HG03575 (cell line): ENCODE results near the gene MSH2.

Experiments used
- ATAC-seq: cut with Tn5 transposase; IDR thresholded peaks from one replicate; pipeline ENCODE4 v1.9.1; 2021; ENCODE audit not compliant: unreplicated experiment, insufficient number of reproducible peaks, low FRiP score; ENCODE audit errors: extremely low read depth

MSH2 gene

DNA sequence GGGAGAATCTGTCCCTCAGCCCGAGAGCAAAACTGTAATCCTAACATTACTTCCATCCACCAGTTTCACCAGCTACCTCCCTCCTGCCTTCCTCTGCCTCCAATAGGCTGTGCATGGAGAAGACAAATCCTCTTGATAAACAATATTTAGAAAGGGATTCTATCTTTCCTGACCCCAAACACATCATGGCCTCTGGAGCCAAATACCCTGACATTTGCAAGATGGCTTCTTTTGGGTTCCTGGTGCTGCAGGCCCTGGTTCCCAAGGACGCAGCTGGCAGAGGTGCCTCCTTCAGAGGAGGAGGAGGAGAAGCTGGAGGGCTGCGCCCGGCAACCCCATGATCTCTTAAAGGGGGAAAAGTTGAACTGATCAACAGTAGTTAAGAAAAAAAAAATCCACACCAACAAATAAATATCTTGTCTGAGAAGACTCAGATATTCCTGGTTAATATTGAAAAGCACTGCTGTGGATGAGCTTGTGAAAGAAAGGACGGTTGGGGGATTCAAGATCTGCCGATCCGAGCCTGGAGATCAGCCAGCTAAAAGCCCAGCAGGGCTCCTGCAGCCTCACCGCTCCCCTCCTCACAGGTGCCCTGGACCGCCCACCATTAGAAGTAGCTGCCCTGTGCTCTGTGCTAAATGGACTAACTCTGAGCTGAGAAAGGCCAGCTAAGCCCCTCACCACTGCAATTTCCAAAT lies 116.8 kb downstream of the MSH2 start:
- ATAC-seq = no peak

DNA sequence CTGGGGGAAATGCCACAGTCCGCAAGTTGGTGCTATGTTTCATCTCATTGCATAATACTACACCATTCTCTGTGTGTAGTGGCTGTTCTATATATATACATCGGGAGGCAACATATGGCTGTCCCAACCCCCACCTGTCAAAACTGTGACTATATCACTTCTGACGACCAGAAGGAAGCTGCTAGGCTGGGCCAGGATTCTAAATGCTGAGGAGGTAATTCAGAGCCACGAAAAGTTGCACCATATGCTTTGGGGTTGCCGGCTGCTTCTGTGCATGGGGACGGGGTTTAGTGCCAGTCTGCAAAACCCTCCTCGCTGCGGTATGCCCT lies 117.3 kb downstream of the MSH2 start:
- no peak for ATAC-seq

DNA sequence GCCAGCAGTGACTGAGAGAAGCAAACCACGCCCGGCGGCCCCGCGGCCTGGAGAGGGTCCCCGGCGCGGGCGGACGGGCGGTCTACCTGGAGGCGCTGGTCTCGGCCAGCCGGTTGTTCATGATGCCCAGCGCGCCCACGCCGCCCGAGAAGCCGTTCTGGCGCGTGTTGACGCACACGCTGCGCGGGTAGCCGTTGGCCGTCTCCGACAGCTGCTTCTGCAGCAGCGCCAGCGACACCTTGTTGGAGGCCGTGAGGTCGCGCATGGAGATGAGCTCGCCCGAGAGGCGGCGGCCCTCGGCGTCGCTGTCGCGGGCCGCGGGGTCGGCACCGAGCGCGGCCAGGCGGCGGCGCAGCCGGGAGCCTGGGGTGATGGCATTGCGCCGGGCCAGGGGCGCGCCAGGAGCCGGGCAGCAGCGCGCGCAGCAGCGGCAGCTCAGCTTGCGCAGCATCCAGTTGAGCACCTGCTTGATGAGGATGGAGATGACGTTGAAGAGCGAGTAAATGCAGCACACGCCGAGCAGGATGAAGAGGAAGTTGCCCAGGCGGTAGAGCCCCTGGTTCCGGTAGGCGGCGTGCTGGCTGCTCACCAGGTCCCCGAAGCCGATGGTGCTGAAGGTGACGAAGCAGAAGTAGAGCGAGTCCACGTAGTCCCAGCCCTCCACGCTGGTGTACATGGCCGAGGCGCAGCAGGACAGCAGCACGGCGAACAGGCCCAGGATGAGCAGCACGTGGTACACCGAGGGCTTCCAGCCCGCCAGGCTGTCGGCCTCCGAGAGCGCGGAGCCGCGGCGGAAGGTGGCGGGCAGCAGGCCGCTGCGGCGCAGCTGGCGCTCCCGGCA lies 118.1 kb downstream of the MSH2 start:
- ATAC-seq = peak; percentile 42

GRCh38 chr2:47521666-47522285 lies 118.8 kb downstream of the MSH2 start:
- no peak for ATAC-seq

DNA sequence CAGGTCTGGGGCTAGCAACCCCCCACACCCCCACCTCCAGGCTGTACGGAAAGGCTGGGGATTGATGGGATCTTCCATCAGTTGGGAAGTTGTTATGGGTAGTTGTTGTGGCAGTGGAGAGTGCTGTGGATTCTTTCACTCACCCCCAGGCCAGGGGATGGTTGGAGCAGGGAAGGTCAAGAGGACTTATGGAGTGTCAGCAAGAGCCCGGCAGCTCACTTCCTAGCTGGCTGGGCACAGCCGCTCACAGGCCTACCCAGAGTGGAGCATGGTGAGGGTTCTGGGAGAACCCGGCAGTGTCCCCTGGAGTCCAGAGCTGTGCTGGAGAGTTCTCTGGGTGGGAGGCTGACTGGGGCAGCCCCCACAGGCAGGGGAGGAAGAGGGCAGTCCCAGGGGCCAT lies 122.2 kb downstream of the MSH2 start:
- no peak for ATAC-seq

- no peak for ATAC-seq
Observed at GRCh38 chr2:47528455-47528854, 125.5 kb downstream of the MSH2 start.

DNA sequence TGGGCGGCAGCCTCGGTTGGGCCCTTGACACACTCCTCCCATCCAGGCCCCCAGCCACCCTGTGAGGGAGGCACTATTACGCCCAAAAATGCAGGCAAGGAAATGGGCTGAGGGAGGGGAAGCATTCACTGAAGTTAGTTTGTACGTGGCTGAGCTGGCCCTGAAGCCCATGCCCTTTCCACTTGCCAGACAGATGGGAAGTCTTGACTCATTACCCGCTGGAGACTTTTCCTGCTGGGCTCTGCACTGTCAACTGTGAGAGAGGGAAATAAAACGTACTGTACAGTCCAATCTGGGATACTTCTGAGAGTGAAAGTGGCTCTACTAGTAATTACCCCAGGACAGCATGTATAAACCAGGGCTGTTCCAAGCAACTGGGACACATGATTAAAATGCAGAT lies 125.9 kb downstream of the MSH2 start:
- ATAC-seq = no peak

- ATAC-seq = no peak
Observed at GRCh38 chr2:47530105-47530760, 127.3 kb downstream of the MSH2 start.

DNA sequence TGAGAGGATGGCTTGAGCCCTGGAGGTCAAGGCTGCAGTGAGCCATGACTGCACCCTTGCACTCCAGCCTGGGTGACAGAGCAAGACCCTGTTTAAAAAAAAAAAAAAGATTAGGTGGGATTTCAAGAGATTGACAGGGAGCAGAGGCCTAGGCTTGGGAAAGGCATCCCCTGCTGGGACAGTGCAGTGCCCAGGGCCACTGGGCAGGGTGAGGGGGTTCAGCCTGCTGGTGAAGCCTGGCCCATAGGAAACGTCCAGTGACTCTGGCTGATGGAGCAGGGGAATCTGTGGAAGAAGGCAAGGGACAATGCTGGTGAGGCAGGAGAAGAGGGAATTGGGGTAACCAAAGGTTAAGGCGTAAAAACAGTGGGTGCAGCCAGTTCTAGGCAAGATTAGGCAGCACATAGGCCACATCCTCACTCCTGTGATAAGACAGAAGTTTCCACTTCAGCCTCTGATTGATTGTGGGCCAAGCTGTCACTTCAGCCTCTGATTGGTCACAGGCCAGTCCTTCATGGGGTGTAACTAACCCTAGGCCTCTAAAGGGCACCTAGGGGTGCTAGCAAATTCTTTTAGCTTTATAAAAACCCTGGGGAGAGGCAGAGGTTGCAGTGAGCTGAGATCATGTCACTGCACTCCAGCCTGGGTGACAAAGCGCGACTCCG lies 128.6 kb downstream of the MSH2 start:
- no peak for ATAC-seq
